B cell (primary cell): Measurements from ENCODE around the gene TOLLIP. TPM values are rescaled to one million over a fixed set of nuclear protein-coding genes. Genes with fewer than 3 reads are reported as not detected.

ENCODE experiments used
- ATAC-seq: fragments of 200-7000 bp; cut with Tn5 transposase; one replicate; pipeline ENCODE4 v1.10.0; 2021; ENCODE audit warnings: low read depth, mild to moderate bottlenecking, moderate number of reproducible peaks, moderate library complexity
- CTCF ChIA-PET: fragments of 350-600 bp; sonication (Branson Sonifier 250); formaldehyde crosslinking; loops from one replicate; lab custom pipeline; 2021; ENCODE audit warnings: antibody characterized with exemption, inconsistent platforms; lab: Charles Lee
- POLR2A ChIA-PET: fragments of 350-600 bp; sonication (Branson Sonifier 250); formaldehyde crosslinking; loops from one replicate; lab custom pipeline; 2021; ENCODE audit warnings: antibody characterized with exemption; lab: Charles Lee
- DNase-seq: peaks from one replicate; pipeline ENCODE4 v3.0.0; 2013
- H2AFZ ChIP-seq: 2 replicates; pipeline ENCODE4 v1.6.1; 2012; ENCODE audit warnings: mild to moderate bottlenecking, low read depth, low read length; ENCODE audit not compliant: insufficient read depth, poor library complexity, severe bottlenecking
- H3K27ac ChIP-seq, 2 donors: 1 replicate in 1 of 2; 2 replicates in 1 of 2; pipeline ENCODE4 v1.5.1; 2012 to 2013; ENCODE audit warnings: low read length in 2 of 2, mild to moderate bottlenecking in 2 of 2, moderate library complexity in 1 of 2
- H3K27me3 ChIP-seq, 4 experiments: fragments of 200-600 bp in 1 of 4; sonication (generic) in 1 of 4; replicated peaks in 1 of 4; 1 replicate in 2 of 4; 2 replicates in 2 of 4; pipeline versions ENCODE4 v1.6.1 to v1.7.0; 2013 to 2016; ENCODE audit warnings: low read length in 3 of 4, mild to moderate bottlenecking in 2 of 4, mixed read lengths in 1 of 4, moderate library complexity in 1 of 4; ENCODE audit not compliant: insufficient read depth in 4 of 4, control insufficient read depth in 3 of 4; ENCODE audit errors: control extremely low read depth in 1 of 4
- H3K36me3 ChIP-seq, 2 experiments: replicated peaks in 1 of 2; 1 replicate in 1 of 2; 2 replicates in 1 of 2; pipeline versions ENCODE4 v1.6.1 to v1.7.1; 2013; ENCODE audit warnings: low read length in 1 of 2; ENCODE audit not compliant: insufficient read depth in 2 of 2, control insufficient read depth in 1 of 2; ENCODE audit errors: control extremely low read depth in 1 of 2, extremely low read depth in 1 of 2
- H3K4me1 ChIP-seq, 2 donors: fragments of 200-600 bp in 1 of 2; sonication (generic) in 1 of 2; 1 replicate in 1 of 2; 2 replicates in 1 of 2; pipeline versions ENCODE4 v1.5.1 to v1.6.1; 2013 to 2017; ENCODE audit warnings: low read length in 2 of 2; ENCODE audit not compliant: control insufficient read depth in 2 of 2, insufficient read depth in 2 of 2
- H3K4me2 ChIP-seq: replicated peaks from 2 replicates; pipeline ENCODE3; 2012; ENCODE audit warnings: mild to moderate bottlenecking, low read depth, low read length; ENCODE audit not compliant: poor library complexity, severe bottlenecking
- H3K4me3 ChIP-seq, 5 experiments: fragments of 200-600 bp in 1 of 5; sonication (generic) in 1 of 5; 1 replicate in 3 of 5; 2 replicates in 2 of 5; pipeline versions ENCODE4 v1.5.1 to v1.7.0; 2011 to 2016; ENCODE audit warnings: low read length in 4 of 5, mild to moderate bottlenecking in 4 of 5, low read depth in 2 of 5, control low read depth in 1 of 5, moderate library complexity in 1 of 5; ENCODE audit not compliant: insufficient read depth in 1 of 5; ENCODE audit errors: control extremely low read depth in 1 of 5, extremely low read depth in 1 of 5
- H3K79me2 ChIP-seq: fragments of 200-600 bp; sonication (generic); one replicate; pipeline ENCODE4 v1.6.0; 2016; ENCODE audit warnings: low read length; ENCODE audit not compliant: control insufficient read depth, insufficient read depth
- H3K9ac ChIP-seq: fragments of 200-600 bp; sonication (generic); 2 replicates; pipeline ENCODE4 v1.6.1; 2017; ENCODE audit warnings: mild to moderate bottlenecking, low read length, moderate library complexity
- H3K9me3 ChIP-seq, 3 donors: one replicate each; pipeline versions ENCODE4 v1.6.1 to v1.7.1; 2013; ENCODE audit warnings: low read length in 2 of 3; ENCODE audit not compliant: control insufficient read depth in 2 of 3, insufficient read depth in 1 of 3; ENCODE audit errors: control extremely low read depth in 1 of 3
- H4K20me1 ChIP-seq: 2 replicates; pipeline ENCODE4 v1.6.0; 2012; ENCODE audit warnings: mild to moderate bottlenecking, low read length; ENCODE audit not compliant: insufficient read depth, control insufficient read depth, poor library complexity, severe bottlenecking
- H3K27ac Mint-ChIP-seq: one replicate; pipeline ENCODE4 v1.8.0; 2021; ENCODE audit warnings: mixed read lengths
- H3K27me3 Mint-ChIP-seq: one replicate; pipeline ENCODE4 v1.8.0; 2021; ENCODE audit warnings: mixed read lengths
- H3K4me1 Mint-ChIP-seq: one replicate; pipeline ENCODE4 v1.8.0; 2021; ENCODE audit warnings: mixed read lengths
- H3K4me3 Mint-ChIP-seq: one replicate; pipeline ENCODE4 v1.8.0; 2021; ENCODE audit warnings: mixed read lengths
- H3K9me3 Mint-ChIP-seq: one replicate; pipeline ENCODE4 v1.8.0; 2022; ENCODE audit warnings: mixed read lengths; ENCODE audit not compliant: insufficient read depth
- EZH2 ChIP-seq: IDR thresholded peaks from 2 replicates; pipeline ENCODE4 v1.6.1; 2012; ENCODE audit warnings: borderline replicate concordance, low read depth, mild to moderate bottlenecking, moderate library complexity, low read length; ENCODE audit not compliant: insufficient read depth, poor library complexity, severe bottlenecking
- WGBS: methylation state at CpG from one replicate; pipeline ENCODE4 v1.1.5; 2013; ENCODE audit warnings: missing lambda C conversion rate; ENCODE audit not compliant: insufficient coverage; 5-methylcytosine and 5-hydroxymethylcytosine counted together
- intact Hi-C: fragments of 100-400 bp; cut with micrococcal nuclease; formaldehyde crosslinking; loops from one replicate; pipeline ENCODE4 v1.10.0; 2022
- polyA plus RNA-seq: library from polyadenylated mRNA; depleted of rRNA; stranded (reverse); fragments of >200 nt; gene quantifications from 2 replicates; pipeline ENCODE4 v1.2.3, GENCODE V29; 2012
- total RNA-seq, 2 donors: library from RNA; stranded (reverse); fragments of 120-200 nt in 1 of 2; gene quantifications; 1 replicate in 1 of 2; 2 replicates in 1 of 2; pipeline versions ENCODE4 v1.2.3 to v1.2.4, GENCODE V29; 2013 to 2022
- TF ChIP-seq, protein P1 (sequence below): fragments of 200-600 bp; IDR thresholded peaks from one replicate; pipeline ENCODE4 v1.8.0; 2022; ENCODE audit warnings: antibody characterized with exemption, mild to moderate bottlenecking

TOLLIP gene
- total and polyA plus RNA-seq, 2 donors (not counting 1 experiment from before 2014, with no cell fraction given), result 34.7 to 52.5 TPM

DNA sequence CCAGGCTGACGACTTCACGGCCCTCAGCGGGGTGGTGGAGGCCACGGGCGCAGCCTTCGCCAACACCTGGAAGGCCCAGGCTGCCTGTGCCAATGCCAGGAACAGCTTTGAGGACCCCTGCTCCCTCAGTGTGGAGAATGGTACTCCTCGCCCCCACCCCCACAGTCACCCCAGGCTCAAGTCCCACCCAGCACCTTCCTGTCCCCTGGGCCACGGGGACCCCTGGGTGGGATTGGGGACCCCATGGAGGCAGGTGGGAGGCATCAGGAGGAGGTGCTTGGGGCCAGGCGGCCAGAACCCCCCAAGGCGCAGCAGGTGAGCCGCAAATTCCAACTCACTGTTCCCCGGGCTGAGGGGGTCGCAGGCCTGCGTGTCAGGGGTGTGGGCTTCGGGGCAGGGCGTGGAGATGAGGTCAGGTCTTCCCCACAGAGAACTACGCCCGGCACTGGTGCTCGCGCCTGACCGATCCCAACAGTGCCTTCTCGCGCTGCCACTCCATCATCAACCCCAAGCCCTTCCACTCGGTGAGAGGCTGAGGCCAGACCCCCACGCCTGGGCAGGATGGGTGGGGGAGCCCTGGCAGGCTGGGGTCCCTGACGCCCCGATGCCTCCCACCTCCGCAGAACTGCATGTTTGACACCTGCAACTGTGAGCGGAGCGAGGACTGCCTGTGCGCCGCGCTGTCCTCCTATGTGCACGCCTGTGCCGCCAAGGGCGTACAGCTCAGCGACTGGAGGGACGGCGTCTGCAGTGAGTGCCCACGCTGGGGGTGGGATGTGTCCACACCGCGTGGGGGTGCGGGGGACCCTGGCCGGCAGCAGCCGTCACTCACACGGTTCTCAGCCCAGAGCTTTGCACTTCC, 77.2 kb downstream of the TOLLIP start:
- Histone ChIP-seq H2AFZ (no peak overlapping the region), H3K36me3 (no peaks in the 10 kb centered on the region), H4K20me1 (no peaks in the 10 kb centered on the region), H3K27ac (no peak overlapping the region), H3K79me2 (no peaks in the 10 kb centered on the region), H3K4me1 (no peaks in the 10 kb centered on the region), H3K27me3 (no peaks in the 10 kb centered on the region), H3K4me3 (no peak overlapping the region), H3K9me3 (no peaks in the 10 kb centered on the region), H3K4me2 (no peak overlapping the region), H3K9ac (no peak overlapping the region)
- ATAC-seq (no peak), DNase-seq (no peak)
- H3K27me3 Mint-ChIP-seq, result no peaks in the 10 kb centered on the region
- no peak overlapping the region for H3K4me3 Mint-ChIP-seq
- no peaks in the 10 kb centered on the region for H3K9me3 Mint-ChIP-seq
- ChIA-PET POLR2A (no interaction called here), CTCF (no interaction called here)
- 87% methylated on average over 34 of the region's 46 CpGs for WGBS
- intact Hi-C loops, result no loop called here
- TF ChIP-seq, protein P1, sequence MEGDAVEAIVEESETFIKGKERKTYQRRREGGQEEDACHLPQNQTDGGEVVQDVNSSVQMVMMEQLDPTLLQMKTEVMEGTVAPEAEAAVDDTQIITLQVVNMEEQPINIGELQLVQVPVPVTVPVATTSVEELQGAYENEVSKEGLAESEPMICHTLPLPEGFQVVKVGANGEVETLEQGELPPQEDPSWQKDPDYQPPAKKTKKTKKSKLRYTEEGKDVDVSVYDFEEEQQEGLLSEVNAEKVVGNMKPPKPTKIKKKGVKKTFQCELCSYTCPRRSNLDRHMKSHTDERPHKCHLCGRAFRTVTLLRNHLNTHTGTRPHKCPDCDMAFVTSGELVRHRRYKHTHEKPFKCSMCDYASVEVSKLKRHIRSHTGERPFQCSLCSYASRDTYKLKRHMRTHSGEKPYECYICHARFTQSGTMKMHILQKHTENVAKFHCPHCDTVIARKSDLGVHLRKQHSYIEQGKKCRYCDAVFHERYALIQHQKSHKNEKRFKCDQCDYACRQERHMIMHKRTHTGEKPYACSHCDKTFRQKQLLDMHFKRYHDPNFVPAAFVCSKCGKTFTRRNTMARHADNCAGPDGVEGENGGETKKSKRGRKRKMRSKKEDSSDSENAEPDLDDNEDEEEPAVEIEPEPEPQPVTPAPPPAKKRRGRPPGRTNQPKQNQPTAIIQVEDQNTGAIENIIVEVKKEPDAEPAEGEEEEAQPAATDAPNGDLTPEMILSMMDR, result no peak
- TF ChIP-seq EZH2, result no peak
- no peak overlapping the region for H3K27ac Mint-ChIP-seq
- H3K4me1 Mint-ChIP-seq, result no peaks in the 10 kb centered on the region

DNA sequence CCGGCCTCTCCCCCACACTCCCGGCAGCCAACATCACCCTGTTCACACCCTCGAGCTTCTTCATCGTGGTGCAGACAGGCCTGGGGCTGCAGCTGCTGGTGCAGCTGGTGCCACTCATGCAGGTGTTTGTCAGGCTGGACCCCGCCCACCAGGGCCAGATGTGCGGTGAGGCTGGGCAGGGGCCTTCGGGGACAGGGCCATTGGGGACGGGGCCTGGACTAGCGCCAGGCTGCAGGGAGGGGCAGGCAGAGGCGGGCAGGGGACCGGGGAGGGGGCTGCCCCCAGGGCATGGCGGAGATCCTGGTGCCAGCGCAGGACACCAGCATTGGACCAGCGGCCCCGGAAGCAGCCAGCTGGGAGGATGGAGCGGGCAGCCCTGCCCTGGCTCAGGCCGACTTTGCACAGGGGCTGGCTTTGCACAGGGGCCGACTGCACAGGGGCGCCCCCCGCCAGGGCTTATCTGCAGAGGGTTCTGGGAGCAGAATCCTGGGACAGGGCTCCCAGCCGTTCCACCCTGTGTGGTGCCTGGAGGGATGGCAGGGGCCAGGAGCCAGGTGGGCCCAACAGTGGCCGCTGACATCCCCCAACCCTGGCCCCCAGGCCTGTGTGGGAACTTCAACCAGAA, 77.9 kb downstream of the TOLLIP start:
- ATAC-seq (no peak), DNase-seq (no peak)
- H3K4me3 Mint-ChIP-seq, result no peak overlapping the region

More for the DNA sequence above, 77.9 kb downstream of the TOLLIP start:
- no peaks in the 10 kb centered on the region for H3K4me1 Mint-ChIP-seq
- H3K9me3 ChIP-seq, result no peaks in the 10 kb centered on the region
- no peaks in the 10 kb centered on the region for H3K27me3 ChIP-seq
- no peaks in the 10 kb centered on the region for H3K4me1 ChIP-seq
- WGBS, result 73% methylated on average over 22 of the region's 22 CpGs
- no peaks in the 10 kb centered on the region for H3K9me3 Mint-ChIP-seq
- intact Hi-C loops, result no loop called here
- no peaks in the 10 kb centered on the region for H3K36me3 ChIP-seq
- H2AFZ ChIP-seq, result no peak overlapping the region
- no peaks in the 10 kb centered on the region for H3K27me3 Mint-ChIP-seq
- no peak overlapping the region for H3K9ac ChIP-seq
- H3K4me3 ChIP-seq, result no peak overlapping the region
- no peak overlapping the region for H3K4me2 ChIP-seq
- no peaks in the 10 kb centered on the region for H3K79me2 ChIP-seq
- no peak overlapping the region for H3K27ac Mint-ChIP-seq
- TF ChIP-seq, protein P1, result no peak
- no peak for TF ChIP-seq EZH2
- H4K20me1 ChIP-seq, result no peaks in the 10 kb centered on the region
- ChIA-PET CTCF (no interaction called here), POLR2A (no interaction called here)
- H3K27ac ChIP-seq, result no peak overlapping the region
